ENCODE measurements around the gene MELTF.

MELTF gene

GRCh38 chr3:196967412-196968232 is 62.0 kb downstream of the MELTF start:
- DNase-seq, result no peak

GRCh38 chr3:196966526-196967401 is 62.9 kb downstream of the MELTF start:
- no peak for DNase-seq

- no peak for DNase-seq
These were observed 63.8 kb downstream of the MELTF start for GRCh38 chr3:196965804-196966173.

- no peak for DNase-seq
These were observed 64.4 kb downstream of the MELTF start for GRCh38 chr3:196965112-196965803.

- DNase-seq, result no peak
These were observed 66.0 kb downstream of the MELTF start for GRCh38 chr3:196963631-196963953.

- no peak for DNase-seq
These were observed 66.5 kb downstream of the MELTF start for GRCh38 chr3:196962930-196963630.

GRCh38 chr3:196962108-196962929 is 67.3 kb downstream of the MELTF start:
- DNase-seq, result no peak

GRCh38 chr3:196954832-196955231 is 74.8 kb downstream of the MELTF start:
- DNase-seq, result no peak
